IMR-90 (cell line): Measurements from ENCODE around the gene SLC25A40. TPM values are rescaled to one million over a fixed set of nuclear protein-coding genes. Genes with fewer than 3 reads are reported as not detected.

ENCODE experiments used
- ATAC-seq: fragments of 200-7000 bp; cut with Tn5 transposase; 2 replicates; pipeline ENCODE4 v1.9.1; 2020; ENCODE audit warnings: low read depth, mild to moderate bottlenecking, moderate library complexity
- BruUV-seq: library from RNA; stranded (reverse); fragments of 400-500 nt; replicated peaks from 2 replicates; lab custom pipeline; 2021; lab: Mats Ljungman, UMichigan
- CTCF ChIA-PET: fragments of 300-600 bp; formaldehyde crosslinking; extraction: SDS; loops from one replicate; lab custom pipeline; 2021; ENCODE audit warnings: antibody characterized with exemption; lab: Yijun Ruan, JAX
- POLR2A ChIA-PET: fragments of 300-600 bp; sonication (Branson Sonifier 250); formaldehyde crosslinking; loops from one replicate; lab custom pipeline; 2022; ENCODE audit warnings: antibody characterized with exemption; ENCODE audit not compliant: unreplicated experiment; lab: Charles Lee
- DNase-seq: peaks from one replicate; pipeline ENCODE4 v3.0.0; 2013
- H2AFZ ChIP-seq: replicated peaks from 2 replicates; pipeline ENCODE3; 2013; ENCODE audit warnings: low read length, mild to moderate bottlenecking; ENCODE audit not compliant: poor library complexity
- H2AK5ac ChIP-seq: 2 replicates; pipeline ENCODE4 v1.6.1; 2013; ENCODE audit warnings: low read depth, low read length, inconsistent platforms
- H2AK9ac ChIP-seq: replicated peaks from 2 replicates; pipeline ENCODE3; 2013; ENCODE audit warnings: mild to moderate bottlenecking, low read depth, low read length, moderate library complexity; ENCODE audit not compliant: poor library complexity
- H2BK120ac ChIP-seq: 2 replicates; pipeline ENCODE4 v1.6.1; 2013; ENCODE audit warnings: low read depth, low read length, inconsistent platforms
- H2BK15ac ChIP-seq: 3 replicates; pipeline ENCODE4 v1.6.1; 2013; ENCODE audit warnings: low read depth, low read length, inconsistent platforms
- H2BK20ac ChIP-seq: 2 replicates; pipeline ENCODE4 v1.6.1; 2013; ENCODE audit warnings: low read depth, mild to moderate bottlenecking, inconsistent platforms, low read length, moderate library complexity
- H2BK5ac ChIP-seq: 2 replicates; pipeline ENCODE4 v1.6.1; 2013; ENCODE audit warnings: mild to moderate bottlenecking, low read depth, low read length, inconsistent platforms; ENCODE audit not compliant: poor library complexity, severe bottlenecking
- H3K14ac ChIP-seq: replicated peaks from 2 replicates; pipeline ENCODE4 v1.6.1; 2013; ENCODE audit warnings: low read depth, low read length, inconsistent platforms
- H3K18ac ChIP-seq: 2 replicates; pipeline ENCODE4 v1.6.1; 2013; ENCODE audit warnings: low read depth, low read length, control low read depth
- H3K23ac ChIP-seq: 2 replicates; pipeline ENCODE4 v1.6.1; 2013; ENCODE audit warnings: low read depth, low read length, inconsistent platforms
- H3K27ac ChIP-seq: 2 replicates; pipeline ENCODE4 v1.5.1; 2013; ENCODE audit warnings: mild to moderate bottlenecking, control low read depth, low read length; ENCODE audit not compliant: insufficient read depth
- H3K27me3 ChIP-seq: 2 replicates; pipeline ENCODE4 v1.6.1; 2013; ENCODE audit warnings: low read length; ENCODE audit not compliant: control insufficient read depth, insufficient read depth
- H3K36me3 ChIP-seq: 2 replicates; pipeline ENCODE4 v1.6.1; 2013; ENCODE audit warnings: low read length, mixed read lengths; ENCODE audit not compliant: control insufficient read depth, insufficient read depth
- H3K4ac ChIP-seq: 2 replicates; pipeline ENCODE4 v1.6.1; 2013; ENCODE audit warnings: low read depth, low read length, inconsistent platforms
- H3K4me1 ChIP-seq: 2 replicates; pipeline ENCODE4 v1.6.1; 2013; ENCODE audit warnings: low read length, mixed read lengths; ENCODE audit not compliant: control insufficient read depth, insufficient read depth
- H3K4me2 ChIP-seq: 2 replicates; pipeline ENCODE4 v1.6.1; 2013; ENCODE audit warnings: low read depth, mild to moderate bottlenecking, control low read depth, low read length, moderate library complexity
- H3K4me3 ChIP-seq: 2 replicates; pipeline ENCODE4 v1.5.1; 2013; ENCODE audit warnings: low read depth, mild to moderate bottlenecking, control low read depth, low read length, moderate library complexity; ENCODE audit not compliant: insufficient read depth
- H3K56ac ChIP-seq: 2 replicates; pipeline ENCODE4 v1.6.1; 2013; ENCODE audit warnings: low read length, inconsistent platforms; ENCODE audit not compliant: insufficient read depth; ENCODE audit errors: extremely low read depth
- H3K79me1 ChIP-seq, 2 experiments: 2 replicates each; pipeline ENCODE4 v1.6.1; 2013; ENCODE audit warnings: low read length in 2 of 2, inconsistent platforms in 1 of 2, low read depth in 1 of 2
- H3K9ac ChIP-seq: 2 replicates; pipeline ENCODE4 v1.6.1; 2013; ENCODE audit warnings: low read depth, low read length, control low read depth
- H3K9me1 ChIP-seq: 2 replicates; pipeline ENCODE4 v1.6.1; 2013; ENCODE audit warnings: low read length, inconsistent platforms; ENCODE audit not compliant: insufficient read depth
- H3K9me3 ChIP-seq: 2 replicates; pipeline ENCODE4 v1.6.1; 2013; ENCODE audit warnings: low read length; ENCODE audit not compliant: control insufficient read depth, insufficient read depth
- H4K20me1 ChIP-seq: 2 replicates; pipeline ENCODE4 v1.6.1; 2013; ENCODE audit warnings: low read length, inconsistent platforms; ENCODE audit not compliant: insufficient read depth
- H4K5ac ChIP-seq: 2 replicates; pipeline ENCODE4 v1.6.1; 2013; ENCODE audit warnings: mild to moderate bottlenecking, low read depth, low read length, control low read depth
- H4K8ac ChIP-seq, 2 experiments: 2 replicates each; pipeline ENCODE4 v1.6.1; 2013; ENCODE audit warnings: low read depth in 2 of 2, low read length in 2 of 2, control low read depth in 1 of 2, inconsistent platforms in 1 of 2
- H4K91ac ChIP-seq: 2 replicates; pipeline ENCODE4 v1.6.1; 2013; ENCODE audit warnings: low read depth, low read length, inconsistent platforms; ENCODE audit not compliant: insufficient read depth
- BHLHE40 ChIP-seq: fragments of 150-350 bp; IDR thresholded peaks from 2 replicates; pipeline ENCODE4 v1.6.1; 2016; ENCODE audit warnings: mild to moderate bottlenecking, low read depth, low read length
- CTCF ChIP-seq: conservative IDR thresholded peaks from 2 replicates; pipeline ENCODE4 v1.5.1; 2012; ENCODE audit warnings: mild to moderate bottlenecking, low read depth, low read length, improper control_type of control experiment
- FOS ChIP-seq: fragments of 150-350 bp; IDR thresholded peaks from 2 replicates; pipeline ENCODE4 v1.6.1; 2016; ENCODE audit warnings: low read depth, low read length
- MAFK ChIP-seq: IDR thresholded peaks from 2 replicates; pipeline ENCODE4 v1.6.1; 2012; ENCODE audit warnings: low read depth, low read length, improper control_type of control experiment
- MAZ ChIP-seq: IDR thresholded peaks from 2 replicates; pipeline ENCODE4 v1.6.1; 2012; ENCODE audit warnings: low read depth, mild to moderate bottlenecking, low read length, improper control_type of control experiment, moderate library complexity, borderline replicate concordance
- NFE2L2 ChIP-seq: fragments of 150-350 bp; IDR thresholded peaks from 2 replicates; pipeline ENCODE4 v1.6.1; 2016; ENCODE audit warnings: low read depth, mild to moderate bottlenecking, low read length
- RAD21 ChIP-seq: IDR thresholded peaks from 2 replicates; pipeline ENCODE4 v1.6.1; 2012; ENCODE audit warnings: low read length, improper control_type of control experiment
- RCOR1 ChIP-seq: IDR thresholded peaks from 2 replicates; pipeline ENCODE4 v1.6.1; 2012; ENCODE audit warnings: mild to moderate bottlenecking, low read length, improper control_type of control experiment; ENCODE audit not compliant: insufficient replicate concordance
- RFX5 ChIP-seq: IDR thresholded peaks from 2 replicates; pipeline ENCODE4 v1.8.0; 2012; ENCODE audit warnings: low read depth, mild to moderate bottlenecking, low read length, moderate library complexity
- USF2 ChIP-seq: fragments of 150-350 bp; IDR thresholded peaks from 2 replicates; pipeline ENCODE4 v1.6.1; 2017; ENCODE audit warnings: mild to moderate bottlenecking, antibody characterized with exemption, low read length, low read depth
- WGBS, 2 experiments: methylation state at CpG; one replicate each; pipeline versions ENCODE4 v1.1.5 to v1.1.7; 2013; ENCODE audit warnings: missing lambda C conversion rate in 2 of 2; ENCODE audit not compliant: insufficient read length in 1 of 2; ENCODE audit errors: extremely low coverage in 2 of 2; 5-methylcytosine and 5-hydroxymethylcytosine counted together
- dilution Hi-C: fragments of 300-500 bp; cut with HindIII; formaldehyde crosslinking; loops from one replicate; pipeline ENCODE4 v1.14.3; 2018; ENCODE audit warnings: low sequenced_read_pairs; ENCODE audit not compliant: unreplicated experiment
- in situ Hi-C: fragments of 300-500 bp; cut with MboI; formaldehyde crosslinking; loops from 3 replicates; pipeline ENCODE4 v1.14.3; 2019; ENCODE audit warnings: low sequenced_read_pairs, inconsistent platforms, mixed read lengths
- intact Hi-C: fragments of 100-400 bp; cut with micrococcal nuclease; formaldehyde crosslinking; loops from 2 replicates; pipeline ENCODE4 v1.10.0; 2022
- polyA plus RNA-seq, 3 experiments: library from polyadenylated mRNA; depleted of rRNA; stranded (reverse); fragments of >200 nt; gene quantifications; 2 replicates each; pipeline ENCODE4 v1.2.3, GENCODE V29; 2012; ENCODE audit warnings: low replicate concordance in 1 of 3
- total RNA-seq: library from RNA; depleted of rRNA; stranded (reverse); fragments of >200 nt; gene quantifications from 2 replicates; pipeline ENCODE4 v1.2.3, GENCODE V29; 2012

The SLC25A40 gene
- total and polyA plus RNA-seq, 2 of the 4 experiments (the other 2 are of a cell fraction) = 4.7 to 6.1 TPM

- intact Hi-C loops = loop anchor here (10.0 kb wide), 2 partner anchors 258 to 948 kb away; partner anchors contain the start of gene RUNDC3B
- no peak overlapping the region for H2BK20ac ChIP-seq
- H2BK15ac ChIP-seq = no peak overlapping the region
- no peak overlapping the region for H3K56ac ChIP-seq
- H3K4me1 ChIP-seq = no peaks in the 10 kb centered on the region
- no peaks in the 10 kb centered on the region for H3K36me3 ChIP-seq
- H2AFZ ChIP-seq = no peak overlapping the region
- no peak overlapping the region for H3K4ac ChIP-seq
- no peak overlapping the region for H2BK5ac ChIP-seq
- no peak overlapping the region for H2AK5ac ChIP-seq
- H2BK120ac ChIP-seq = no peak overlapping the region
- DNase-seq = no peak
- POLR2A ChIA-PET = no interaction called here
- H3K27ac ChIP-seq = no peak overlapping the region
- H3K9me1 ChIP-seq = no peaks in the 10 kb centered on the region
- WGBS, 2 experiments = 100% methylated on average over 1 of the region's 4 CpGs; no CpG with 5 or more reads in 1 of the 2 experiments
- no peak overlapping the region for H4K91ac ChIP-seq
- peaks cover 12 to 22% of the 10 kb centered on the region in 2 experiments for H3K79me1 ChIP-seq
- no peak overlapping the region for H3K14ac ChIP-seq
- no peak for ATAC-seq
- in situ Hi-C loops = loop anchor here (5.0 to 10.0 kb wide), 2 partner anchors 80 to 378 kb away; no protein-coding TSS in a partner anchor
- H3K18ac ChIP-seq = no peak overlapping the region
- no TSS peak for BruUV-seq
- H3K27me3 ChIP-seq = no peaks in the 10 kb centered on the region
- no peak for TF ChIP-seq USF2
- TF ChIP-seq RAD21 = no peak
- TF ChIP-seq BHLHE40 = no peak
- no peak for TF ChIP-seq FOS
- no peak for TF ChIP-seq RFX5
- no peak for TF ChIP-seq NFE2L2
- TF ChIP-seq CTCF = no peak
- TF ChIP-seq MAZ = no peak
- no peak for TF ChIP-seq MAFK
- no peak for TF ChIP-seq RCOR1
- CTCF ChIA-PET = interaction anchor here (0.6 kb wide), 1 partner anchor 254 kb away, joined by 3 read pairs; no protein-coding TSS in a partner anchor
- H4K20me1 ChIP-seq = no peaks in the 10 kb centered on the region
- H3K4me3 ChIP-seq = no peak overlapping the region
- H3K4me2 ChIP-seq = no peak overlapping the region
- H3K9me3 ChIP-seq = no peaks in the 10 kb centered on the region
- H4K8ac ChIP-seq = no peak overlapping the region; a peak in 1 of 4 replicates
- dilution Hi-C loops = no loop called here
- H3K23ac ChIP-seq = no peak overlapping the region
- H3K9ac ChIP-seq = no peak overlapping the region
- H4K5ac ChIP-seq = no peak overlapping the region
- no peak overlapping the region for H2AK9ac ChIP-seq
These were observed 6.2 kb upstream of the SLC25A40 start for GRCh38 chr7:87882151-87882937.
